Measurements from ENCODE around the gene STUM. TPM values are rescaled to one million over a fixed set of nuclear protein-coding genes. Genes with fewer than 3 reads are reported as not detected.
A peak's percentile ranks its signal among the peaks of the same experiment; 100 is the strongest.

The STUM gene
- total and polyA plus RNA-seq, 2 experiments from 2014 or later, result 0.07 TPM; not detected in 1

DNA sequence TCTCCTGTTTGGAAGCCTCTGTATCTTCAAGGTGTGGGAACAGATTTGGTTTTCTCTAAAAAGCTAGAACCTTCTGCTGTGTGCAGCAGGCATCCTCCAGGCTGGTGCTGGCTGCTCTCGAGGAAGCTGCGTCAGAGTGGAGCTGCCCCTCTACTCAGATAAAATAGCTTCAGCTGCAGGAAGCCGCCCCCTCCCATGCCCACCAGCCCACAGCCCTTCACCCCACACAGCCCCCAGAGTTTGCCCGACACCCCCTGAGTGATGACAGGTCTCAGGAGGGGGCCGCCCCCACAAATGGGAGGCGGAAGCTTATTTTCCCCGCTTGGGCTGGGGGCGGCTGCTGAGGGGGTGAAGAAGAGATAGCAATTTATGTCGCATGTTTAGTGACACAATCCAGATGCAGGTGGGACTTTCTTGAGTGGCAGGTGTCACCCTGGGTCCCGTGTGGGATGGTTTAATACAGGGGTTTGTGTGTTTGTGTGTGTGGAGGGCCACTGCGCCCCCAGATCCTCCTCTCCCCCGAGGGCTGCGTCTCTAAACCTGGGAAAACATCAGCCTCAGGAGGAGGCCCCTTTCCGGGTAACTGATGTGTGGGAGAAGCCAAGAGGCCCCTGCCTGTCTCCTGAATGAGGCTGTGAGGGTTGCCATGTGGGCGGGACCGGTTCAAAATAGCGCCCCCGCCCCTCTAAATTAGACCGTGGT lies 55.4 kb downstream of the STUM start:
- 61% methylated on average over 19 of the region's 19 CpGs for WGBS (ENCODE audit: low lambda C conversion rate, missing lambda C conversion rate)
- Histone ChIP-seq H3K4me2 (peak overlapping the region; percentile 37), H3K4me1 (ENCODE audit: insufficient read depth) (peaks cover 43% of the 10 kb centered on the region), H3K36me3 (replicated peaks; ENCODE audit: insufficient read depth, low read depth) (no peaks in the 10 kb centered on the region), H3K27ac (peak overlapping the region; percentile 88), H3K9me3 (ENCODE audit: low read depth) (no peaks in the 10 kb centered on the region), H2AFZ (no peak overlapping the region), H3K27me3 (no peaks in the 10 kb centered on the region), H3K4me3 (no peak overlapping the region), H4K20me1 (ENCODE audit: insufficient read depth, poor library complexity, severe bottlenecking) (no peaks in the 10 kb centered on the region), H3K9me2 (replicated peaks; ENCODE audit: insufficient read depth) (no peaks in the 10 kb centered on the region), H3K79me2 (no peaks in the 10 kb centered on the region)
- no peak for DNase-seq (ENCODE audit: low spot score)
- TF ChIP-seq EZH2phosphoT487 (IDR thresholded peaks at IDR 0.05; ENCODE audit: low read depth, severe bottlenecking, unreplicated experiment) (no peak), EZH2 (IDR thresholded peaks at IDR 0.05; ENCODE audit: borderline replicate concordance) (no peak), CTCF (IDR thresholded peaks at IDR 0.05; ENCODE audit: poor library complexity) (no peak)

DNA sequence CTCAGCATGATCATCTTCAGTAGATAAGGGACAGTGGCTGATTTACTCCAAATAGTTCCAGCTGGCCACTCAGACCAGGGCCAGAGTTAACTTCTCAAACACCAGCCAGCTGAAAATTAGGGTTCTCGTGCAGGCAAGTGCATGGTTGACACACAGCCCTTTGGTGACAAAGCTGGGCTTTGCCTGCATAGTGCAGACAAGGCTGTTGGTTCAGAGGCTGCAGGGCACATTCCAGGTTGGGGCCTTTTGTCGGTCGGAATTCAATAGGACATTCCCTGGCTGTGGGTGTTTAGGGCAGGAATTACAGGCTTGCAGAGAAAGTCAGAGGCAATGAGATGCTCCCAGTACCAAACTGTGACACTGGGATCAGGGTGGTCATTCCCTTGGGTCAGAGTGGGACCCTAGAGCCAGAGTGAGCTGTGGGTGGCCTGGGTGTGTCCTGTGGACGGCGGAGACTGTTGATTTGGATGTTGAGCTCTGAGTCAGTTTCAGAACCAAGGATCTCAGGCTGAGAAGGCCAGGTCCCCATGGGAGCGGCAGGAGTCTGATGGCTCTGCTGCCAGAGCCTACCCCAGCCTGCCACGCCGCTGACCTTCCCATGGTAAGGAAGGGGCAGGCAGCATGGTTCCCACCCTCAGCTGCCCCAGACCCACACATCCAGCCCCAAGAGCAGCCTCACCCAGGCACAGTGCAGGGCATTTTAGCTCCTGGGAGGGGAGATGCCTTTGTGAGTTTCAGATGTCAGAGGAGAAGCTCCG lies 56.2 kb downstream of the STUM start:
- Histone ChIP-seq H3K9me2 (replicated peaks; ENCODE audit: insufficient read depth) (no peaks in the 10 kb centered on the region), H3K36me3 (replicated peaks; ENCODE audit: insufficient read depth, low read depth) (no peaks in the 10 kb centered on the region), H2AFZ (no peak overlapping the region), H3K4me2 (peak overlapping the region; percentile 37), H4K20me1 (ENCODE audit: insufficient read depth, poor library complexity, severe bottlenecking) (no peaks in the 10 kb centered on the region), H3K79me2 (no peaks in the 10 kb centered on the region), H3K27ac (no peak overlapping the region), H3K9me3 (ENCODE audit: low read depth) (no peaks in the 10 kb centered on the region), H3K4me3 (no peak overlapping the region), H3K4me1 (ENCODE audit: insufficient read depth) (peaks cover 43% of the 10 kb centered on the region), H3K27me3 (peaks cover 4% of the 10 kb centered on the region)
- WGBS (ENCODE audit: low lambda C conversion rate, missing lambda C conversion rate), result 71% methylated on average over 9 of the region's 9 CpGs
- TF ChIP-seq EZH2 (IDR thresholded peaks at IDR 0.05; ENCODE audit: borderline replicate concordance), result no peak
- no peak for TF ChIP-seq EZH2phosphoT487 (IDR thresholded peaks at IDR 0.05; ENCODE audit: low read depth, severe bottlenecking, unreplicated experiment)
- TF ChIP-seq CTCF (IDR thresholded peaks at IDR 0.05; ENCODE audit: poor library complexity), result no peak
- no peak for DNase-seq (ENCODE audit: low spot score)

DNA sequence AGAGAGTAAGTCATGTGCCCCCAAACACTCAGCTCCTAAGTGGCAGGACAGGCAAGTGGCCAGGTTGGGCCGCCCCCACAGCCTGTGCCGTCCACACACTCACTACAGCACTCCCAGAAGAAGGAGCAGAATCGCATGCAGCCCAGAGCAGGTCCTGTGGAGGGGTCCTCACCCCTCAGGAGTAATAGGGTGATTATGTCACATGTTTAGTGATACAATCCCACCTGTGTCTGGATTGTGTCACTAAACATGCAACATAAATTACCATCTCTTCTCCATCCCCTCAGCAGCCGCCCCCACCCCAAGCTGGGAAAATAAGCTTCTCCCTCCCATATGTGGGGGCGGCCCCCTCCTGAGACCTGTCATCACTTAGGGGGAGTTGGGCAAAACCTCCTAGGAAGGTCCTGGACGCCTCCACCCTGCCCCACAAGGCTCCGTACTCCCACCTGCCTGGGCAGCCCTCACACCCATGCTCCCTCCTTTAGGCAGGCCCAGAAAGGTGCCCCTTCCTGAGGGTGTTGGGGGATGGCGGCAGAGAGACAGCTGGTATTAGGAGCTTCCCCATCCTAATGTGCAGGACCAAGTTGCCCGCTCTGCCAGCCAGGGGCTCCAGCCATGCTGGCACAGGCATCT lies 56.9 kb downstream of the STUM start:
- no peak overlapping the region for H2AFZ ChIP-seq
- H4K20me1 ChIP-seq (ENCODE audit: insufficient read depth, poor library complexity, severe bottlenecking), result no peaks in the 10 kb centered on the region
- H3K9me2 ChIP-seq (replicated peaks; ENCODE audit: insufficient read depth), result no peaks in the 10 kb centered on the region
- H3K27ac ChIP-seq, result no peak overlapping the region
- TF ChIP-seq EZH2 (IDR thresholded peaks at IDR 0.05; ENCODE audit: borderline replicate concordance) (no peak), CTCF (IDR thresholded peaks at IDR 0.05; ENCODE audit: poor library complexity) (no peak), EZH2phosphoT487 (IDR thresholded peaks at IDR 0.05; ENCODE audit: low read depth, severe bottlenecking, unreplicated experiment) (no peak)
- no peak for DNase-seq (ENCODE audit: low spot score)
- peaks cover 43% of the 10 kb centered on the region for H3K4me1 ChIP-seq (ENCODE audit: insufficient read depth)
- H3K9me3 ChIP-seq (ENCODE audit: low read depth), result no peaks in the 10 kb centered on the region
- peaks cover 4% of the 10 kb centered on the region for H3K27me3 ChIP-seq
- no peaks in the 10 kb centered on the region for H3K36me3 ChIP-seq (replicated peaks; ENCODE audit: insufficient read depth, low read depth)
- H3K79me2 ChIP-seq, result no peaks in the 10 kb centered on the region
- H3K4me2 ChIP-seq, result no peak overlapping the region
- H3K4me3 ChIP-seq, result no peak overlapping the region
- 85% methylated on average over 9 of the region's 9 CpGs for WGBS (ENCODE audit: low lambda C conversion rate, missing lambda C conversion rate)
